HG02610 (cell line): ENCODE data around the gene KIF18B.

Experiments used
- ATAC-seq: cut with Tn5 transposase; IDR thresholded peaks from one replicate; pipeline ENCODE4 v1.9.1; 2021; ENCODE audit warnings: mild to moderate bottlenecking, moderate library complexity; ENCODE audit not compliant: unreplicated experiment

KIF18B gene

GRCh38 chr17:44941712-44942331 is 5.8 kb downstream of the KIF18B start:
- ATAC-seq, result no peak

GRCh38 chr17:44940768-44941167 is 6.8 kb downstream of the KIF18B start:
- no peak for ATAC-seq

GRCh38 chr17:44940317-44940716 is 7.3 kb downstream of the KIF18B start:
- no peak for ATAC-seq

GRCh38 chr17:44935116-44935515 is 12.5 kb downstream of the KIF18B start:
- no peak for ATAC-seq

GRCh38 chr17:44934745-44935105 is 12.8 kb downstream of the KIF18B start:
- no peak for ATAC-seq

- no peak for ATAC-seq
These were observed 13.5 kb downstream of the KIF18B start for GRCh38 chr17:44933824-44934744.

- no peak for ATAC-seq
These were observed 14.8 kb downstream of the KIF18B start for GRCh38 chr17:44932787-44933097.

- no peak for ATAC-seq
These were observed 15.3 kb downstream of the KIF18B start for GRCh38 chr17:44932096-44932786.

GRCh38 chr17:44931376-44931775 is 16.2 kb downstream of the KIF18B start:
- ATAC-seq, result no peak

GRCh38 chr17:44930667-44931066 is 16.9 kb downstream of the KIF18B start:
- no peak for ATAC-seq

GRCh38 chr17:44928950-44929720 is 18.4 kb downstream of the KIF18B start:
- ATAC-seq, result no peak

- no peak for ATAC-seq
These were observed 19.4 kb downstream of the KIF18B start for GRCh38 chr17:44928136-44928535.

GRCh38 chr17:44927696-44928095 is 19.9 kb downstream of the KIF18B start:
- no peak for ATAC-seq

GRCh38 chr17:44926821-44927525 is 20.6 kb downstream of the KIF18B start:
- ATAC-seq, result no peak

GRCh38 chr17:44925731-44926697 is 21.6 kb downstream of the KIF18B start:
- ATAC-seq, result no peak

GRCh38 chr17:44924107-44924544 is 23.4 kb downstream of the KIF18B start:
- no peak for ATAC-seq

- ATAC-seq, result no peak
These were observed 24.7 kb downstream of the KIF18B start for GRCh38 chr17:44922746-44923470.

GRCh38 chr17:44922136-44922535 is 25.4 kb downstream of the KIF18B start:
- ATAC-seq, result no peak
